HG02981 (cell line): ENCODE measurements around the gene RBM15B.
"Not testable (repeated sequence)": the region's sequence is repeated elsewhere in the genome, so short reads cannot be mapped to it uniquely, and the experiment has no call there.

Experiments
- ATAC-seq: cut with Tn5 transposase; IDR thresholded peaks from one replicate; pipeline ENCODE4 v1.9.1; 2021; ENCODE audit warnings: mild to moderate bottlenecking, moderate library complexity; ENCODE audit not compliant: unreplicated experiment

RBM15B gene

GRCh38 chr3:51391075-51391565 lies at the start of gene RBM15B:
Gene RBM15B (plus strand): TSS chr3:51391285. CDS start chr3:51391400, 115 bp downstream.
- ATAC-seq: peak; percentile 93

GRCh38 chr3:51343918-51344687 lies 47.0 kb upstream of the RBM15B start:
- ATAC-seq: no peak

GRCh38 chr3:51350751-51351150 lies 40.3 kb upstream of the RBM15B start:
- ATAC-seq: no peak

- ATAC-seq: no peak
Measured at GRCh38 chr3:51353131-51353530, 38.0 kb upstream of the RBM15B start.

GRCh38 chr3:51353691-51354090 lies 37.4 kb upstream of the RBM15B start:
- ATAC-seq: no peak

- ATAC-seq: no peak
Measured at GRCh38 chr3:51354172-51354571, 36.9 kb upstream of the RBM15B start.

- ATAC-seq: no peak
Measured at GRCh38 chr3:51354731-51355615, 36.1 kb upstream of the RBM15B start.

GRCh38 chr3:51355891-51356578 lies 35.0 kb upstream of the RBM15B start:
- ATAC-seq: no peak

GRCh38 chr3:51357856-51358255 lies 33.2 kb upstream of the RBM15B start:
- ATAC-seq: no peak

GRCh38 chr3:51358981-51359380 lies 32.1 kb upstream of the RBM15B start:
- ATAC-seq: no peak

- ATAC-seq: no peak
Measured at GRCh38 chr3:51360806-51361205, 30.3 kb upstream of the RBM15B start.

GRCh38 chr3:51361746-51362145 lies 29.3 kb upstream of the RBM15B start:
- no peak for ATAC-seq

- ATAC-seq: no peak
Measured at GRCh38 chr3:51362476-51362875, 28.6 kb upstream of the RBM15B start.

GRCh38 chr3:51368276-51368675 lies 22.8 kb upstream of the RBM15B start:
- not testable (repeated sequence) for ATAC-seq

- no peak for ATAC-seq
Measured at GRCh38 chr3:51371943-51372557, 19.0 kb upstream of the RBM15B start.

GRCh38 chr3:51373658-51374421 lies 17.2 kb upstream of the RBM15B start:
- no peak for ATAC-seq

- no peak for ATAC-seq
Measured at GRCh38 chr3:51374456-51374855, 16.6 kb upstream of the RBM15B start.

GRCh38 chr3:51375136-51375535 lies 15.9 kb upstream of the RBM15B start:
- ATAC-seq: no peak

- ATAC-seq: no peak
Measured at GRCh38 chr3:51375571-51375970, 15.5 kb upstream of the RBM15B start.

- ATAC-seq: no peak
Measured at GRCh38 chr3:51378065-51378464, 13.0 kb upstream of the RBM15B start.
